Lower leg skin (tissue), 3 donors: Measurements from ENCODE around the gene GUCY2D.

Experiments
- CTCF ChIP-seq, 3 donors: fragments of 450-650 bp; IDR thresholded peaks; one replicate each; pipeline ENCODE4 v1.5.1; 2016; ENCODE audit warnings: antibody characterized with exemption in 3 of 3, mild to moderate bottlenecking in 3 of 3, moderate library complexity in 2 of 3
- POLR2A ChIP-seq, 2 donors: fragments of 450-650 bp; IDR thresholded peaks; one replicate each; pipeline ENCODE4 v1.6.1; 2016 to 2017; ENCODE audit warnings: antibody characterized with exemption in 2 of 2, mild to moderate bottlenecking in 1 of 2, moderate library complexity in 1 of 2

- TF ChIP-seq POLR2A (IDR thresholded peaks at IDR 0.05) (no peak), CTCF (IDR thresholded peaks at IDR 0.05) (no peak)
Measured at GRCh38 chr17:8015957-8016631, 13.7 kb downstream of the GUCY2D start.
